SK-N-DZ (cell line): ENCODE data around the gene TOX2.

Experiments
- DNase-seq: peaks from one replicate; pipeline ENCODE4 v3.0.0-alpha.2; 2015; ENCODE audit warnings: low spot score

TOX2 gene

GRCh38 chr20:43940518-43941225 lies 26.0 kb downstream of the TOX2 start:
- no peak for DNase-seq

- no peak for DNase-seq
These were observed 27.0 kb downstream of the TOX2 start for GRCh38 chr20:43941476-43942200.

- no peak for DNase-seq
These were observed 27.5 kb downstream of the TOX2 start for GRCh38 chr20:43942201-43942590.

GRCh38 chr20:43942667-43943285 lies 28.1 kb downstream of the TOX2 start:
- no peak for DNase-seq

GRCh38 chr20:43943725-43944124 lies 29.1 kb downstream of the TOX2 start:
- DNase-seq = no peak

GRCh38 chr20:43944653-43945235 lies 30.1 kb downstream of the TOX2 start:
- no peak for DNase-seq

- DNase-seq = no peak
These were observed 30.9 kb downstream of the TOX2 start for GRCh38 chr20:43945391-43946205.

GRCh38 chr20:43946206-43946491 lies 31.5 kb downstream of the TOX2 start:
- no peak for DNase-seq

- no peak for DNase-seq
These were observed 32.1 kb downstream of the TOX2 start for GRCh38 chr20:43946659-43947315.

GRCh38 chr20:43947316-43947710 lies 32.7 kb downstream of the TOX2 start:
- no peak for DNase-seq

GRCh38 chr20:43948455-43948854 lies 33.8 kb downstream of the TOX2 start:
- DNase-seq = no peak

GRCh38 chr20:43949248-43949647 lies 34.6 kb downstream of the TOX2 start:
- DNase-seq = no peak

- DNase-seq = peak; percentile 22
These were observed 35.3 kb downstream of the TOX2 start for GRCh38 chr20:43949741-43950618.

GRCh38 chr20:43953919-43954592 lies 39.4 kb downstream of the TOX2 start:
- DNase-seq = no peak

GRCh38 chr20:43954704-43955061 lies 40.0 kb downstream of the TOX2 start:
- no peak for DNase-seq

GRCh38 chr20:43955062-43955749 lies 40.6 kb downstream of the TOX2 start:
- no peak for DNase-seq

GRCh38 chr20:43955750-43956191 lies 41.1 kb downstream of the TOX2 start:
- no peak for DNase-seq

GRCh38 chr20:43957392-43957791 lies 42.7 kb downstream of the TOX2 start:
- no peak for DNase-seq

GRCh38 chr20:43958626-43959025 lies 44.0 kb downstream of the TOX2 start:
- DNase-seq = no peak
